Activated CD4-positive, alpha-beta T cell treated with anti-CD3 and anti-CD28 coated beads, Interleukin-2, amount 50 U/mL, for 4 hours (primary cell): ENCODE data around the gene TSBP1.
"Not testable (repeated sequence)": the region's sequence is repeated elsewhere in the genome, so short reads cannot be mapped to it uniquely, and the experiment has no call there.

Source experiments
- DNase-seq, 2 experiments: peaks; one replicate each; pipeline ENCODE4 v3.0.0-alpha.2; 2020

TSBP1 gene

GRCh38 chr6:32273801-32274577 lies 97.7 kb downstream of the TSBP1 start:
- DNase-seq: not testable (repeated sequence)

- DNase-seq: no peak
Measured at GRCh38 chr6:32271429-32271828, 100.3 kb downstream of the TSBP1 start.

GRCh38 chr6:32268459-32268858 lies 103.2 kb downstream of the TSBP1 start:
- DNase-seq: not testable (repeated sequence)

GRCh38 chr6:32267035-32267434 lies 104.7 kb downstream of the TSBP1 start:
- no peak for DNase-seq

GRCh38 chr6:32257262-32257661 lies 114.4 kb downstream of the TSBP1 start:
- not testable (repeated sequence) for DNase-seq

GRCh38 chr6:32255199-32256153 lies 116.2 kb downstream of the TSBP1 start:
- DNase-seq: peak; percentile 49 to 61

GRCh38 chr6:32254761-32255198 lies 116.9 kb downstream of the TSBP1 start:
- no peak for DNase-seq

GRCh38 chr6:32252331-32253009 lies 119.2 kb downstream of the TSBP1 start:
- no peak for DNase-seq

GRCh38 chr6:32249262-32249661 lies 122.4 kb downstream of the TSBP1 start:
- no peak for DNase-seq

- DNase-seq: no peak
Measured at GRCh38 chr6:32247401-32247800, 124.3 kb downstream of the TSBP1 start.

GRCh38 chr6:32244946-32245398 lies 126.7 kb downstream of the TSBP1 start:
- peak; percentile 68 to 69 for DNase-seq

- no peak for DNase-seq
Measured at GRCh38 chr6:32244270-32244669, 127.4 kb downstream of the TSBP1 start.
